Keratinocyte (primary cell): ENCODE measurements around the gene LRBA. TPM values are rescaled to one million over a fixed set of nuclear protein-coding genes. Genes with fewer than 3 reads are reported as not detected.

Source experiments
- DNase-seq: peaks from one replicate; pipeline ENCODE4 v3.0.0-alpha.2; 2011; ENCODE audit warnings: low read depth, missing footprints, low spot score
- FAIRE-seq: peaks from 2 replicates; lab custom pipeline; 2011; peaks lifted over from hg19 to GRCh38; lab: Jason Lieb, UNC
- H2AFZ ChIP-seq: 2 replicates; pipeline ENCODE4 v1.6.0; 2012; ENCODE audit warnings: low read length, control low read depth, inconsistent platforms; ENCODE audit not compliant: control insufficient read depth
- H3K27ac ChIP-seq: 2 replicates; pipeline ENCODE4 v1.5.1; 2011; ENCODE audit warnings: low read length; ENCODE audit not compliant: control insufficient read depth, insufficient read depth
- H3K27me3 ChIP-seq: 3 replicates; pipeline ENCODE4 v1.6.0; 2011; ENCODE audit warnings: low read length; ENCODE audit not compliant: control insufficient read depth, insufficient read depth; ENCODE audit errors: extremely low read depth
- H3K36me3 ChIP-seq, 2 experiments: 2 replicates in 1 of 2; 3 replicates in 1 of 2; pipeline ENCODE4 v1.5.1; 2011; ENCODE audit warnings: low read length in 2 of 2, mild to moderate bottlenecking in 1 of 2; ENCODE audit not compliant: control insufficient read depth in 2 of 2, insufficient read depth in 2 of 2; ENCODE audit errors: extremely low read depth in 1 of 2
- H3K4me1 ChIP-seq: 3 replicates; pipeline ENCODE4 v1.5.1; 2011; ENCODE audit warnings: low read length; ENCODE audit not compliant: control insufficient read depth, insufficient read depth; ENCODE audit errors: extremely low read depth
- H3K4me2 ChIP-seq: 3 replicates; pipeline ENCODE4 v1.6.0; 2011; ENCODE audit warnings: low read depth, low read length; ENCODE audit not compliant: control insufficient read depth, insufficient read depth; ENCODE audit errors: extremely low read depth
- H3K4me3 ChIP-seq, 3 experiments: fragments of 200-600 bp in 1 of 3; sonication (generic) in 1 of 3; 2 replicates in 2 of 3; 3 replicates in 1 of 3; pipeline ENCODE4 v1.5.1; 2011 to 2016; ENCODE audit warnings: low read length in 3 of 3, mild to moderate bottlenecking in 3 of 3, control low read depth in 2 of 3, inconsistent platforms in 1 of 3, low read depth in 1 of 3, mixed read lengths in 1 of 3, mixed run types in 1 of 3, moderate library complexity in 1 of 3; ENCODE audit not compliant: control insufficient read depth in 2 of 3, insufficient read depth in 2 of 3; ENCODE audit errors: extremely low read depth in 1 of 3
- H3K79me2 ChIP-seq: 2 replicates; pipeline ENCODE4 v1.6.0; 2012; ENCODE audit warnings: low read length; ENCODE audit not compliant: control insufficient read depth, insufficient read depth
- H3K9ac ChIP-seq: 3 replicates; pipeline ENCODE4 v1.6.0; 2011; ENCODE audit warnings: low read length; ENCODE audit not compliant: control insufficient read depth, insufficient read depth; ENCODE audit errors: extremely low read depth
- H3K9me1 ChIP-seq: 3 replicates; pipeline ENCODE4 v1.6.0; 2011; ENCODE audit warnings: low read length; ENCODE audit not compliant: control insufficient read depth, insufficient read depth; ENCODE audit errors: extremely low read depth
- H3K9me3 ChIP-seq: 2 replicates; pipeline ENCODE4 v1.5.1; 2012; ENCODE audit warnings: low read depth, low read length; ENCODE audit not compliant: control insufficient read depth
- H4K20me1 ChIP-seq: 3 replicates; pipeline ENCODE4 v1.6.0; 2011; ENCODE audit warnings: low read length; ENCODE audit not compliant: control insufficient read depth, insufficient read depth; ENCODE audit errors: extremely low read depth
- CTCF ChIP-seq, 3 experiments: IDR thresholded peaks in 1 of 3; conservative IDR thresholded peaks in 1 of 3; optimal IDR thresholded peaks in 1 of 3; 2 replicates in 2 of 3; 3 replicates in 1 of 3; pipeline versions ENCODE3 to v1.5.1; 2011; ENCODE audit warnings: low read length in 3 of 3, mild to moderate bottlenecking in 3 of 3, moderate library complexity in 2 of 3, control low read depth in 1 of 3, inconsistent platforms in 1 of 3; ENCODE audit not compliant: insufficient read depth in 2 of 3; ENCODE audit errors: extremely low read depth in 1 of 3
- EZH2 ChIP-seq: IDR thresholded peaks from one replicate; pipeline ENCODE4 v1.6.1; 2012; ENCODE audit warnings: inconsistent platforms, mild to moderate bottlenecking, low read length, moderate library complexity
- dilution Hi-C: fragments of 300-500 bp; cut with MboI; formaldehyde crosslinking; loops from one replicate; pipeline ENCODE4 v1.7.0; 2020; ENCODE audit warnings: low sequenced_read_pairs; ENCODE audit not compliant: extremely low pct_ligation_motif_present
- polyA plus RNA-seq, 5 experiments: library from polyadenylated mRNA; depleted of rRNA in 3 of 5; stranded (reverse) in 3 of 5; stranded (forward) in 1 of 5; unstranded in 1 of 5; fragments of >200 nt; gene quantifications; 1 replicate in 1 of 5; 2 replicates in 3 of 5; 3 replicates in 1 of 5; pipeline versions ENCODE4 v1.2.1 to v1.2.3, GENCODE V29; 2011 to 2012; ENCODE audit warnings: missing spikeins in 2 of 5, low read depth in 1 of 5, low replicate concordance in 1 of 5

The LRBA gene
- polyA plus RNA-seq, 1 donor (not counting 4 experiments of a cell fraction or from before 2014, with no cell fraction given): 35.6 TPM

GRCh38 chr4:150306719-150307118 lies 708.4 kb downstream of the LRBA start:
- dilution Hi-C loops: no loop called here
- Histone ChIP-seq H3K9me3 (no peaks in the 10 kb centered on the region), H3K36me3 (no peaks in the 10 kb centered on the region), H3K79me2 (no peaks in the 10 kb centered on the region), H4K20me1 (no peaks in the 10 kb centered on the region), H3K27ac (no peak overlapping the region), H3K9me1 (no peaks in the 10 kb centered on the region), H3K4me1 (peaks cover 36% of the 10 kb centered on the region), H3K4me2 (no peak overlapping the region), H3K4me3 (no peak overlapping the region), H3K9ac (no peak overlapping the region), H3K27me3 (no peaks in the 10 kb centered on the region), H2AFZ (no peak overlapping the region)
- FAIRE-seq (no peak), DNase-seq (no peak)
- no peak for TF ChIP-seq CTCF (optimal IDR thresholded peaks at IDR 0.05 in 1 of 3, IDR thresholded peaks at IDR 0.05 in 1 of 3, conservative IDR thresholded peaks at IDR 0.05 in 1 of 3; ENCODE audit: extremely low read depth in 1 of 3, insufficient read depth in 2 of 3, low read length in 3 of 3)
- TF ChIP-seq EZH2: no peak

GRCh38 chr4:150305995-150306394 lies 709.1 kb downstream of the LRBA start:
- dilution Hi-C loops: no loop called here
- Histone ChIP-seq H3K9ac (peak overlapping the region; percentile 25), H3K27ac (peak overlapping the region; percentile 49), H3K4me2 (peak overlapping the region; percentile 61), H4K20me1 (no peaks in the 10 kb centered on the region), H3K9me3 (no peaks in the 10 kb centered on the region), H3K36me3 (no peaks in the 10 kb centered on the region), H3K4me1 (peaks cover 35% of the 10 kb centered on the region), H3K27me3 (no peaks in the 10 kb centered on the region), H3K9me1 (no peaks in the 10 kb centered on the region), H3K4me3 (peak overlapping the region in 1 of 3 experiments; percentile 35), H3K79me2 (no peaks in the 10 kb centered on the region), H2AFZ (peak overlapping the region; percentile 63)
- TF ChIP-seq CTCF (optimal IDR thresholded peaks at IDR 0.05 in 1 of 3, IDR thresholded peaks at IDR 0.05 in 1 of 3, conservative IDR thresholded peaks at IDR 0.05 in 1 of 3; ENCODE audit: extremely low read depth in 1 of 3, insufficient read depth in 2 of 3, low read length in 3 of 3): no peak
- TF ChIP-seq EZH2: no peak
- FAIRE-seq (no peak), DNase-seq (no peak)
